ENCODE measurements around the gene TPK1. TPM values are rescaled to one million over a fixed set of nuclear protein-coding genes. Genes with fewer than 3 reads are reported as not detected.

TPK1 gene
- total and polyA plus RNA-seq, 2 donors (not counting 1 experiment from before 2014, with no cell fraction given): 2.4 to 4.1 TPM

- no peaks in the 10 kb centered on the region for H3K9me3 ChIP-seq (ENCODE audit: control insufficient read depth, insufficient read depth, low read depth, low read length)
- no peaks in the 10 kb centered on the region for H3K36me3 ChIP-seq (ENCODE audit: control insufficient read depth, insufficient read depth, low read length)
- no peak within 1 kb of the TSS for H3K4me2 ChIP-seq (ENCODE audit: extremely low read depth, insufficient read depth, low read length)
- no peak within 1 kb of the TSS for H3K4me3 ChIP-seq (replicated peaks in 1 of 4; ENCODE audit: control extremely low read depth in 1 of 4, insufficient read depth in 1 of 4, low read depth in 3 of 4, low read length in 4 of 4)
- TF ChIP-seq CTCF (conservative IDR thresholded peaks at IDR 0.05 in 1 of 2, IDR thresholded peaks at IDR 0.05 in 1 of 2; ENCODE audit: low read depth in 1 of 2, low read length in 2 of 2) (no peak), EZH2 (IDR thresholded peaks at IDR 0.05; ENCODE audit: low read length, missing control alignments) (no peak)
- no peaks in the 10 kb centered on the region for H3K79me2 ChIP-seq (ENCODE audit: control insufficient read depth, insufficient read depth, low read length)
- H3K9ac ChIP-seq (ENCODE audit: insufficient read depth, low read length): no peak within 1 kb of the TSS
- no peaks in the 10 kb centered on the region for H3K27me3 ChIP-seq (ENCODE audit: control insufficient read depth, insufficient read depth, low read length)
- no peak within 1 kb of the TSS for H3K27ac ChIP-seq (ENCODE audit: insufficient read depth, low read length)
- no peaks in the 10 kb centered on the region for H4K20me1 ChIP-seq (ENCODE audit: control insufficient read depth, extremely low read depth, insufficient read depth, low read length)
- DNase-seq (ENCODE audit: low read depth in 2 of 2): no peak
- no peaks in the 10 kb centered on the region for H3K4me1 ChIP-seq (ENCODE audit: control insufficient read depth, extremely low read depth, insufficient read depth, low read length)
- H2AFZ ChIP-seq (ENCODE audit: low read length): no peak within 1 kb of the TSS
These were observed 432.2 kb downstream of the TPK1 start, which contains the start of gene NOBOX for GRCh38 chr7:144403649-144404061. Gene NOBOX, minus strand, starts transcription at chr7:144403693.

- no peaks in the 10 kb centered on the region for H3K36me3 ChIP-seq (ENCODE audit: control insufficient read depth, insufficient read depth, low read length)
- H3K4me3 ChIP-seq (replicated peaks in 1 of 4; ENCODE audit: control extremely low read depth in 1 of 4, insufficient read depth in 1 of 4, low read depth in 3 of 4, low read length in 4 of 4): no peak overlapping the region
- no peaks in the 10 kb centered on the region for H4K20me1 ChIP-seq (ENCODE audit: control insufficient read depth, extremely low read depth, insufficient read depth, low read length)
- no peak for TF ChIP-seq CTCF (conservative IDR thresholded peaks at IDR 0.05 in 1 of 2, IDR thresholded peaks at IDR 0.05 in 1 of 2; ENCODE audit: low read depth in 1 of 2, low read length in 2 of 2)
- TF ChIP-seq EZH2 (IDR thresholded peaks at IDR 0.05; ENCODE audit: low read length, missing control alignments): no peak
- H3K9me3 ChIP-seq (ENCODE audit: control insufficient read depth, insufficient read depth, low read depth, low read length): no peaks in the 10 kb centered on the region
- H3K4me1 ChIP-seq (ENCODE audit: control insufficient read depth, extremely low read depth, insufficient read depth, low read length): no peaks in the 10 kb centered on the region
- no peak for DNase-seq (ENCODE audit: low read depth in 2 of 2)
- no peak overlapping the region for H2AFZ ChIP-seq (ENCODE audit: low read length)
- no peaks in the 10 kb centered on the region for H3K27me3 ChIP-seq (ENCODE audit: control insufficient read depth, insufficient read depth, low read length)
- H3K79me2 ChIP-seq (ENCODE audit: control insufficient read depth, insufficient read depth, low read length): no peaks in the 10 kb centered on the region
- H3K4me2 ChIP-seq (ENCODE audit: extremely low read depth, insufficient read depth, low read length): no peak overlapping the region
- no peak overlapping the region for H3K27ac ChIP-seq (ENCODE audit: insufficient read depth, low read length)
- no peak overlapping the region for H3K9ac ChIP-seq (ENCODE audit: insufficient read depth, low read length)
These were observed 432.8 kb downstream of the TPK1 start for GRCh38 chr7:144403102-144403501.
